ENCODE data around the gene GLP2R.

Gene GLP2R

DNA sequence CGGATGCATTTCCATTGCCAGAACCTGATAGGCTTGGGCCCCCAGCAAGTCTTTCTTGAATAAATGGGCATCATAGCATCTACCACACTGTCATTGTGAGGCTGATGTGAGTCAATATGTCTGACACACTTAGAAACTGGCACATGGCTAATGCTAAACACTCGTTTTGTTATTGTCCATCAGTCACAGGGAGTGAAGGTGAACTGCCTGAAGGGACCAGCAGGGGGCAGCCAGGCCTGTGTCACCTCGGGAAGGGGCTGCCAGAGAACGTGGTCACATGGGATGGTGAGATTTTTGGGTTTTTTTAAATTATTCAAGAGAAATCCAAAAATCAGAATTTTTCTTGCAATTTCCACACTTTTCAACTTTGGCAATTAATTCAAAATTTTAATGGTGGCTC, 80.2 kb downstream of the GLP2R start:
- no peaks in the 10 kb centered on the region for H3K36me3 ChIP-seq
- H3K4me3 ChIP-seq: no peak overlapping the region
- H4K20me1 ChIP-seq: no peaks in the 10 kb centered on the region
- no peaks in the 10 kb centered on the region for H3K9me3 ChIP-seq
- H3K9ac ChIP-seq: no peak overlapping the region
- peaks cover 38% of the 10 kb centered on the region for H3K4me1 ChIP-seq
- H3K27ac ChIP-seq: no peak overlapping the region
- TF ChIP-seq Cebpa-rat (IDR thresholded peaks at IDR 0.05): no peak
- H3K27me3 ChIP-seq: no peaks in the 10 kb centered on the region
- no peak overlapping the region for H3K4me2 ChIP-seq

DNA sequence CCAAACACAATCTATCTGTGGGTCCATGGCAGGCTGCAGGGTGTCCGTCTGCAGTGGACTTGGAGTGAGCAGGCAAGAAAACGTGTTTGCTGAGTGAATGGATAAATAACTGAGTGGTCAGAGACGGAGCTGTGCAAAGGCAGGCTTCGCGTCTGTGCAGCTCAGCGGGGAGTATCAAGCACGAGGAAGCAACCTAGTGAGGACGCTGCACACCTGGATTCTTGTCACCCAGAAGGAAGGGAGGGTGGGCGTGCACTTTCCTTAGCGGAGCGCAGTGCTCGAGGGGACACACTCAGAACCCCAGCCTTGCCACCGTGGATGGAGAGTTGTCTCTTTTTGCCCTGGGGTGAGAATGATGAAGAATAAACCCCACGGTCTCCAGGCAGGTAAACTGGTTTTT, 80.9 kb downstream of the GLP2R start:
- no peak overlapping the region for H3K4me3 ChIP-seq
- no peaks in the 10 kb centered on the region for H3K27me3 ChIP-seq
- H3K4me2 ChIP-seq: no peak overlapping the region
- TF ChIP-seq Cebpa-rat (IDR thresholded peaks at IDR 0.05): no peak
- H3K4me1 ChIP-seq: peaks cover 46% of the 10 kb centered on the region
- H3K36me3 ChIP-seq: no peaks in the 10 kb centered on the region
- no peak overlapping the region for H3K9ac ChIP-seq
- no peak overlapping the region for H3K27ac ChIP-seq
- no peaks in the 10 kb centered on the region for H3K9me3 ChIP-seq
- H4K20me1 ChIP-seq: no peaks in the 10 kb centered on the region

DNA sequence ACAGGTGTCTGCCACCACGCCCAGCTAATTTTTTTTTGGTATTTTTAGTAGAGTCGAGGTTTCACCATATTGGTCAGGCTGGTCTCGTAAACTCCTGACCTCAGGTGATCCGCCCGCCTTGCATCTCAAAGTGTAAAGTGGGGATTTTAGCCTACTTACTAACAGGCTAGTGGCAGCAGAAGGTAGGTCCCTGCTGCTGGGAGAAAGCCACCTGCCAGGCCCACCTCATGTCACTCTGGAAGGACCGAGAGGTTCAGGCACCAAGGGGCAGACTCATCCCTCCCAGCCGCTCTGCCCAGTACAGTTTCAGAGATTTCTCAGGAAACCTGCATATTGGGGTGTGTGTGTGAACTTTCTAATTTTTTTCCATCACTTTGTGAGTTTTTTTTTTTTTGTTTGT, 81.4 kb downstream of the GLP2R start:
- Histone ChIP-seq H3K27me3 (no peaks in the 10 kb centered on the region), H3K4me1 (peaks cover 51% of the 10 kb centered on the region), H4K20me1 (no peaks in the 10 kb centered on the region), H3K4me3 (no peak overlapping the region), H3K9ac (no peak overlapping the region), H3K27ac (no peak overlapping the region), H3K4me2 (no peak overlapping the region), H3K36me3 (no peaks in the 10 kb centered on the region), H3K9me3 (no peaks in the 10 kb centered on the region)
- TF ChIP-seq Cebpa-rat (IDR thresholded peaks at IDR 0.05): no peak

DNA sequence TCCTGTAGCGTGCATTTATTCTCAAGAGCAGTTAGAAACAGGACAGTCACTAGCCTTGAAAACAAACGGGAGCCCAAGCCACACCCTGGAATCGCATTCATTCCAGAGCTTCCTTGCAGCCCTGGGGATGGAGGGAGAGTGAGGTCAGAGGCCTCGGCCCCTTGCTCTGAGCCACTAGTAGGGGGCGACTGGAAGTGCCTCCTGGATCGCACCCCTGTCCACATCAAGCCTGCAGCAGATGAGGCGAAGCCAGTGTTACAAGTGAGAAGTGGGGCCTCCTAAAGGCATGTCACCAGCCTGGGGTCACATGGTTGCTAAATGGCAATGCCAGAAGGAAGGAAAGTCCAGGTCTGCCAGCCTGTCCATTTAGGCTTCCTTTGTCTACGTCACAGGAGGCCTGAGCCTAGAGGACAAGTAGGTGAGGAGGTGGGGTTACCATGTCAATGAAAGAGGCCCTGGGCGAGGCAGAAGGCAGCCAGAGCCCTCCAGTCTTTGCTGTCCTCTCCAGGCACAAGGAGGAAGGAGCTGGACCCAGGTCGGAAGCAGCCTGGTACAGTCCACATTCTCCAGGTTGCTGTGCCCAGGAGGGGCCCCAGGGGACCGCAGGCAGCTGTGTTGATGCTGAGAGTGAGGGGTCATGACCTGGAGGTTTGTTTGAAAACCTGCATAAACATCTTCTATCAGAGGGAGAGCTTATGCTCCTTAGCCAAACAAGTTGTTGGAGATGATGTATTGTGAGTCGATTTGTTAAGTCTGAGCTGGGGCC, 82.3 kb downstream of the GLP2R start:
- TF ChIP-seq Cebpa-rat (IDR thresholded peaks at IDR 0.05): no peak
- H4K20me1 ChIP-seq: no peaks in the 10 kb centered on the region
- H3K4me3 ChIP-seq: no peak overlapping the region
- no peaks in the 10 kb centered on the region for H3K27me3 ChIP-seq
- peaks cover under 1% of the 10 kb centered on the region; the same call in 1 of the 2 replicates for H3K36me3 ChIP-seq
- H3K27ac ChIP-seq: peak overlapping the region; percentile 3
- H3K9me3 ChIP-seq: no peaks in the 10 kb centered on the region
- H3K4me2 ChIP-seq: peak overlapping the region; percentile 57
- peak overlapping the region; percentile 10; the same call in 1 of the 2 replicates for H3K9ac ChIP-seq
- H3K4me1 ChIP-seq: peaks cover 60% of the 10 kb centered on the region

DNA sequence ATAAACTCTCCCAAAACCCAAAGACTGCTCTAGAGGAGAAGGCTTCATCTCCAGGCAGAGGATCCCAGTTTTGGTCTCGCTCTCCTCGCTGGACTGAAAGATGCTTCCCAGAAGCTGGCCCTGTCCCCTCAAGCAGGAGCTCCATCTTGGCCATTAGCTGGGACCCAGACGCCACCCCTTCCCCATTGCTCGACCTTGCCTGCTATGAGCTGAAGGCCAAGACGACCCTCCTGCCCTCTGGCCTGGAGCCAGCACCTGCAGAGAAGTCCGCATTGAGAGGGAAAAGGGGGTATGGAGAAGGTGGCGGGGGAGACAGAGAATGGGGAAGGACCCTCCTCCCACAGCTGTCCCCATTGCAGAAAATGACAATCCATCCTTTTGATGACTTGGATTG, 82.9 kb downstream of the GLP2R start:
- no peaks in the 10 kb centered on the region for H3K27me3 ChIP-seq
- no peaks in the 10 kb centered on the region for H4K20me1 ChIP-seq
- H3K36me3 ChIP-seq: peaks cover 6% of the 10 kb centered on the region; the same call in 1 of the 2 replicates
- no peak overlapping the region for H3K4me3 ChIP-seq
- no peak for TF ChIP-seq Cebpa-rat (IDR thresholded peaks at IDR 0.05)
- no peaks in the 10 kb centered on the region for H3K9me3 ChIP-seq
- H3K27ac ChIP-seq: peak overlapping the region; percentile 3; the same call in 1 of the 2 replicates
- H3K4me1 ChIP-seq: peaks cover 61% of the 10 kb centered on the region
- H3K9ac ChIP-seq: peak overlapping the region; percentile 10; the same call in 1 of the 2 replicates
- H3K4me2 ChIP-seq: peak overlapping the region; percentile 57

DNA sequence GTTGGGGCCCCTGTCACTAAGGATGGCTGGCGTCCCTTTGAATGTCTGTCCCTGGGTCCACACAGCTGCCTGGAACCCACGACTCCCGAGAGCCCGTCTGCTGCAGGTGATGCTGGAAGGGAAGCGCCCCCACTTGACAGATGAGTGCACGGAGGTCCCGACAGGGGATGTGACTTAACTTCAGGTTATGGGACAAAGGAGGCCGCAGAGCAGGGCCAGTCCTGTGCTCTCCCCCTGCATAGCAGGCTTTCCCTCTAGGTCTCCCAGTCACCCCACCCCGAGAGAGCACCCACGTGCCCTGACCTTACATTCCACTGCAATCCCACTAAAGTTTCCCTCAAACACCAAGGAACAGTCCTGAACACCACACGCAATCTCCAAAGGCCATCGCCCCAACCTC, 85.4 kb downstream of the GLP2R start:
- H3K27me3 ChIP-seq: no peaks in the 10 kb centered on the region
- no peaks in the 10 kb centered on the region for H4K20me1 ChIP-seq
- H3K4me3 ChIP-seq: no peak overlapping the region
- no peak for TF ChIP-seq Cebpa-rat (IDR thresholded peaks at IDR 0.05)
- H3K4me1 ChIP-seq: peaks cover 61% of the 10 kb centered on the region
- H3K9me3 ChIP-seq: no peaks in the 10 kb centered on the region
- H3K9ac ChIP-seq: no peak overlapping the region
- H3K4me2 ChIP-seq: peak overlapping the region; percentile 40
- peaks cover 30% of the 10 kb centered on the region for H3K36me3 ChIP-seq
- H3K27ac ChIP-seq: 0 out of 2 replicates have a peak overlapping the region, but pooled peaks have one; percentile 8

DNA sequence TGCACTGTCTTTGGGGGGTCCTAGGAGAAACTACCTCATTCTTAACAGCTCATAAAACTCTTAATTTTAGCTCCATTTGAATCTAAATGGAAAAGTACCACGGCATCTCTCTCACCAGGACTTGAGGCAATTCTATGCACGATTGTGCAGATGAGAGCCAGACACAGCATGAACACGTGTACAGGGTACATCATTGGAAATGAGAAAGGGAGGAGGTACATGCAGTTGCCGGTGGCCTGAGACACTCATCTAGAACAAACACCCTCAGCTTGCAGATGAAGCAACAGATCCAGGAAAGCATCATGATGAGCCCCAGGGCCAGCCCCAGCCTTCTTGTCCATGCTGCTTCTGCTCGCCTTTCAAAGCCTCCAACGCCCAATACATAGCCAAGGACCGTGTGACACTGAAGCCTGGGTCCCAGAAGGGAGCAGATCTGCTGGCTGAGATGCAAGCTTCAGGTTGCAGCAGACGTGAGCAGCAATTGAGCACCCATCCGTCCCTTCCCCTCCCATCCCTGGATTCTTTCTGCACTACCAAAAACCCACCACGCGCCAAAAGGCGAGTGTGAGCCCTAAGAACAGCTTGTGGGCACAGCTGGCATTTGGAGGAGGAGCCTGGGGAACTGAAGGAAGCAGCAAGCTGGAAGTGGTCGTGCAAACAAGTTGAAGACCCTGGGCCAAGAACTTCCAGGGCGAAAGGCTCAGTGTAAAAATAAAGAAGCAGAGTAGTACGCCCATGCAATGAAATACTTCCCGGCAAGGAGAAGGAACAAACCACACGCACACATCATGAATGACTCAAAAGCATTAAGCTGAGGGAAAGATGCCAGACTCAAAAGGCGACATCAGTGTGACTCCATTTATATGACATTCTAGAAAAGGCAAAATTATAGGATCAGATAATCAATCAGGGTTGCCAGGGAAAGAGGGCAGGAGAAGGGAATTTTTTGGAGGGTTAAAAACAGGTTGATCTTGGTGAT, 86.7 kb downstream of the GLP2R start:
- Histone ChIP-seq H4K20me1 (no peaks in the 10 kb centered on the region), H3K9ac (no peak overlapping the region), H3K27ac (no peak overlapping the region), H3K9me3 (no peaks in the 10 kb centered on the region), H3K36me3 (peaks cover 43% of the 10 kb centered on the region), H3K4me1 (peaks cover 54% of the 10 kb centered on the region), H3K27me3 (no peaks in the 10 kb centered on the region), H3K4me2 (peak overlapping the region; percentile 32; the same call in 1 of the 2 replicates), H3K4me3 (no peak overlapping the region)
- TF ChIP-seq Cebpa-rat (IDR thresholded peaks at IDR 0.05): no peak

DNA sequence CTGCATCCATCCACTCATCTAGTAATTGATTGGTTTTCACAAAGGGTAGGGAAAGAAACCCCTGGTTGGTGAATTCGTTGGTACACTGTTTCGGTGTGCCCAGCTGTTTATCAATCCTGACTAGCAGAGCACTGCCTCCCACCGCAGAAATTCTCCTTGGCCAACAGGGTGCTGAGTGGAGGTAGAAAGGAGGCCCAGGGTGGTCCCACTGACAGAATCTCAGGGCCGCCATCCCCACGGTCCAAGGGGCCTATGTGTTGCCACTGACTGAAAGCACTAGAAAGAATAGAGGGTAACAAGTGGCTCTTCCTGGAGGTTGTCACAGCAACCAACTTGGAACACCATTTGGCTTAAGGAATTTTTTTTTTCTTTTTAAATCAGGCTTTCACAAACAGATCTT, 87.8 kb downstream of the GLP2R start:
- Histone ChIP-seq H3K9ac (no peak overlapping the region), H3K27ac (no peak overlapping the region), H3K4me2 (no peak overlapping the region), H3K27me3 (no peaks in the 10 kb centered on the region), H3K4me3 (no peak overlapping the region), H4K20me1 (no peaks in the 10 kb centered on the region), H3K9me3 (no peaks in the 10 kb centered on the region), H3K4me1 (peaks cover 46% of the 10 kb centered on the region), H3K36me3 (peaks cover 54% of the 10 kb centered on the region)
- no peak for TF ChIP-seq Cebpa-rat (IDR thresholded peaks at IDR 0.05)

DNA sequence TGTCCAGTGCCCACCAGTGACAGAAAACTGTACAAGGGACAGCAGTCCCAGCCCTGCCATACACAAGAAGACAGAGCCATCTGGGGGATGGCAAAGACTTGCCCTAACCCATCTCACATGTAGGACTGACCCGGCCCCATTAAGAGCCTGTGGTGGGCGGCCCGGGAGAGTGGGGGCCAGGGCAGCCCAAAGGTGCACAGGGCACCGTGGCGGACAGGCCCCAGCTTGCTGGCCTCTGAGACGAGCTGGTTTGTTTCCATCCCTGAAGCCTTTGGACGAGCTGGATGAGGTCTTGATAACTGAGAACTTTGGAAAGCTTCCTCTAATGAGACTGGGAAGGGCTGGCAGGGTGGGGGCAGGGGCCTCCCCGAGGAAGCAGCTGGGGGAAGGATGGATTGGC, 90.4 kb downstream of the GLP2R start:
- H4K20me1 ChIP-seq: no peaks in the 10 kb centered on the region
- H3K9me3 ChIP-seq: no peaks in the 10 kb centered on the region
- H3K4me3 ChIP-seq: no peak overlapping the region
- no peak for TF ChIP-seq Cebpa-rat (IDR thresholded peaks at IDR 0.05)
- no peak overlapping the region for H3K9ac ChIP-seq
- peaks cover 80% of the 10 kb centered on the region for H3K36me3 ChIP-seq
- H3K27ac ChIP-seq: no peak overlapping the region
- H3K4me2 ChIP-seq: no peak overlapping the region
- no peaks in the 10 kb centered on the region for H3K27me3 ChIP-seq
- peaks cover 20% of the 10 kb centered on the region for H3K4me1 ChIP-seq

DNA sequence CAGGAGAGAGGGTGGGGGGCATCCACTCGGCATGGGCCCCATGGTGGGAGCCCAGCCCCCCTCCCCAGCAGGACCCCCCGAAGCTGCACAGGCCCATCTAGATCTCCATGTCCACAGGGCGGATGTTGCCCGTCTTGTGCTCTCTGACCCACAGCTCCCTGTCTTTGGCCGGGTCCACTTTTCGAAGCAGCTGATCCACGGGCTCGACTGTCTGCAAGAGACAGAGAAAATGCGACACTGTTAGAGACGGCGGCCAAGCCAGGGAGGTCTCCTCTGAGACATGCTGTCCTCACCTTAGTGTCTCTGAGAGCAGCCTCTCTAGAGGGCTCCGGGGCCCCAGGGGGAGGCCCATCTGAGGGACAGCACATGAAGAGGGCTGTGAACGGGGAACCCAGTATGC, 91.4 kb downstream of the GLP2R start:
- no peak overlapping the region for H3K9ac ChIP-seq
- H3K27me3 ChIP-seq: no peaks in the 10 kb centered on the region
- H3K4me2 ChIP-seq: no peak overlapping the region
- TF ChIP-seq Cebpa-rat (IDR thresholded peaks at IDR 0.05): no peak
- no peak overlapping the region for H3K27ac ChIP-seq
- no peak overlapping the region for H3K4me3 ChIP-seq
- H4K20me1 ChIP-seq: no peaks in the 10 kb centered on the region
- peaks cover 89% of the 10 kb centered on the region for H3K36me3 ChIP-seq
- H3K4me1 ChIP-seq: peaks cover 10% of the 10 kb centered on the region
- H3K9me3 ChIP-seq: no peaks in the 10 kb centered on the region

All from BLaER1 (cell line).